Gastroesophageal sphincter (tissue), 3 donors: ENCODE results near the gene SETD7.

Experiments
- CTCF ChIP-seq, 4 experiments: fragments of 200-600 bp in 2 of 4; fragments of 450-650 bp in 2 of 4; sonication (generic) in 1 of 4; IDR thresholded peaks; one replicate each; pipeline ENCODE4 v1.5.1; 2017 to 2019; ENCODE audit warnings: antibody characterized with exemption in 4 of 4, mild to moderate bottlenecking in 2 of 4, moderate library complexity in 2 of 4
- POLR2AphosphoS5 ChIP-seq: sonication (generic); formaldehyde crosslinking; IDR thresholded peaks from one replicate; pipeline ENCODE4 v1.6.1; 2017; ENCODE audit warnings: antibody characterized with exemption

GRCh38 chr4:139508581-139509237 is 47.3 kb downstream of the SETD7 start:
- no peak for TF ChIP-seq CTCF (IDR thresholded peaks at IDR 0.05)
- no peak for TF ChIP-seq POLR2AphosphoS5
